SK-N-SH (cell line): ENCODE measurements around the gene ANKRD33B. TPM values are rescaled to one million over a fixed set of nuclear protein-coding genes. Genes with fewer than 3 reads are reported as not detected.
"Not testable (repeated sequence)": the region's sequence is repeated elsewhere in the genome, so short reads cannot be mapped to it uniquely, and the experiment has no call there.

Experiments
- CTCF ChIA-PET: fragments of 300-600, 350-600 bp; formaldehyde crosslinking; extraction: SDS; loops from one replicate; lab custom pipeline; 2021; lab: Yijun Ruan, JAX
- POLR2A ChIA-PET: fragments of 350-600 bp; sonication (Branson Sonifier 250); formaldehyde crosslinking; extraction: SDS; loops from one replicate; lab custom pipeline; 2020; ENCODE audit warnings: antibody characterized with exemption, inconsistent platforms; lab: Yijun Ruan, JAX
- DNase-seq: peaks from one replicate; pipeline ENCODE4 v3.0.0; 2012
- H2AFZ ChIP-seq: fragments of 200-600 bp; sonication (generic); 2 replicates; pipeline ENCODE4 v1.8.1; 2016; ENCODE audit warnings: antibody characterized with exemption, mild to moderate bottlenecking, low read depth
- H3F3A ChIP-seq: fragments of 200-600 bp; sonication (generic); replicated peaks from 2 replicates; pipeline ENCODE3; 2016; ENCODE audit warnings: antibody characterized with exemption, mild to moderate bottlenecking; ENCODE audit not compliant: insufficient read depth
- H3K27ac ChIP-seq, 2 experiments: fragments of 200-500 bp in 1 of 2; fragments of 200-600 bp in 1 of 2; sonication (Bioruptor generic) in 1 of 2; sonication (generic), shearing (Covaris generic) in 1 of 2; 2 replicates each; pipeline versions ENCODE4 v1.5.1 to v1.6.1; 2014 to 2016; ENCODE audit warnings: low read depth in 2 of 2, inconsistent platforms in 1 of 2, low read length in 1 of 2, mild to moderate bottlenecking in 1 of 2, mixed read lengths in 1 of 2
- H3K27me3 ChIP-seq: fragments of 200-600 bp; sonication (generic), shearing (Covaris generic); 2 replicates; pipeline ENCODE4 v1.6.1; 2016; ENCODE audit warnings: mixed run types; ENCODE audit not compliant: insufficient read depth
- H3K36me3 ChIP-seq, 2 experiments: fragments of 200-500 bp in 1 of 2; fragments of 200-600 bp in 1 of 2; sonication (Bioruptor generic) in 1 of 2; sonication (generic) in 1 of 2; replicated peaks in 1 of 2; 2 replicates each; pipeline versions ENCODE3 to v1.5.1; 2014 to 2016; ENCODE audit warnings: low read length in 1 of 2, mild to moderate bottlenecking in 1 of 2; ENCODE audit not compliant: insufficient read depth in 2 of 2, control insufficient read depth in 1 of 2
- H3K4me1 ChIP-seq, 2 experiments: fragments of 200-500 bp in 1 of 2; fragments of 200-600 bp in 1 of 2; sonication (Bioruptor generic) in 1 of 2; sonication (generic), shearing (Covaris generic) in 1 of 2; 2 replicates each; pipeline versions ENCODE4 v1.5.1 to v1.6.1; 2014 to 2016; ENCODE audit warnings: low read depth in 1 of 2, low read length in 1 of 2, mixed run types in 1 of 2; ENCODE audit not compliant: insufficient read depth in 2 of 2, control insufficient read depth in 1 of 2
- H3K4me2 ChIP-seq: fragments of 200-600 bp; sonication (generic), shearing (Covaris generic); 2 replicates; pipeline ENCODE4 v1.6.1; 2017; ENCODE audit warnings: mixed run types
- H3K4me3 ChIP-seq, 2 experiments: fragments of 200-500 bp in 1 of 2; fragments of 200-600 bp in 1 of 2; sonication (Bioruptor generic) in 1 of 2; sonication (generic), shearing (Covaris generic) in 1 of 2; 2 replicates each; pipeline versions ENCODE4 v1.5.1 to v1.8.1; 2014 to 2016; ENCODE audit warnings: low read depth in 2 of 2, inconsistent platforms in 1 of 2, low read length in 1 of 2, mild to moderate bottlenecking in 1 of 2, mixed read lengths in 1 of 2, moderate library complexity in 1 of 2
- H3K79me2 ChIP-seq: fragments of 200-600 bp; sonication (generic); 2 replicates; pipeline ENCODE4 v1.8.1; 2017; ENCODE audit warnings: mild to moderate bottlenecking; ENCODE audit not compliant: insufficient read depth
- H3K9ac ChIP-seq: fragments of 200-600 bp; sonication (generic); 2 replicates; pipeline ENCODE4 v1.6.1; 2017; ENCODE audit warnings: mixed run types
- H3K9me2 ChIP-seq: fragments of 200-600 bp; sonication (generic); 2 replicates; pipeline ENCODE4 v1.6.1; 2017; ENCODE audit warnings: mixed run types
- H3K9me3 ChIP-seq: fragments of 200-600 bp; sonication (generic); 2 replicates; pipeline ENCODE4 v1.6.1; 2017; ENCODE audit warnings: mixed run types, mild to moderate bottlenecking, moderate library complexity
- H4K20me1 ChIP-seq: fragments of 200-600 bp; sonication (generic); 2 replicates; pipeline ENCODE4 v1.6.1; 2017; ENCODE audit warnings: mild to moderate bottlenecking, mixed run types; ENCODE audit not compliant: insufficient read depth
- ELF1 ChIP-seq: IDR thresholded peaks from 2 replicates; pipeline ENCODE4 v1.4.0; 2012
- EP300 ChIP-seq, 2 experiments: IDR thresholded peaks; 2 replicates each; pipeline versions ENCODE4 v1.4.0 to v1.6.1; 2012; ENCODE audit warnings: borderline replicate concordance in 1 of 2, low read depth in 1 of 2, low read length in 1 of 2
- FOXM1 ChIP-seq: IDR thresholded peaks from 2 replicates; pipeline ENCODE4 v1.4.0; 2012; ENCODE audit warnings: low read depth, mild to moderate bottlenecking
- GATA2 ChIP-seq: sonication (generic); formaldehyde crosslinking; IDR thresholded peaks from 2 replicates; pipeline ENCODE4 v1.5.0; 2020; ENCODE audit warnings: mild to moderate bottlenecking, missing genetic modification reagents
- MEF2A ChIP-seq: IDR thresholded peaks from 2 replicates; pipeline ENCODE4 v1.4.0; 2012; ENCODE audit warnings: low read depth, borderline replicate concordance
- MXI1 ChIP-seq: IDR thresholded peaks from 2 replicates; pipeline ENCODE4 v1.6.1; 2012; ENCODE audit warnings: mild to moderate bottlenecking, low read depth, low read length, improper control_type of control experiment
- NRF1 ChIP-seq: IDR thresholded peaks from 2 replicates; pipeline ENCODE4 v1.6.1; 2012; ENCODE audit warnings: low read depth, mild to moderate bottlenecking, low read length
- POLR2AphosphoS5 ChIP-seq: IDR thresholded peaks from 2 replicates; pipeline ENCODE4 v1.6.1; 2012; ENCODE audit warnings: low read depth, low read length
- RCOR1 ChIP-seq: fragments of 150-350 bp; IDR thresholded peaks from 2 replicates; pipeline ENCODE4 v1.6.1; 2017; ENCODE audit warnings: antibody characterized with exemption, low read length
- SIN3A ChIP-seq: IDR thresholded peaks from 2 replicates; pipeline ENCODE4 v1.6.1; 2012; ENCODE audit warnings: low read depth, mild to moderate bottlenecking, low read length, moderate library complexity, borderline replicate concordance
- USF1 ChIP-seq: IDR thresholded peaks from 2 replicates; pipeline ENCODE4 v1.4.0; 2012; ENCODE audit warnings: low read depth, borderline replicate concordance
- WGBS: methylation state at CpG from one replicate; pipeline ENCODE4 v1.1.6; 2017; ENCODE audit warnings: low lambda C conversion rate; 5-methylcytosine and 5-hydroxymethylcytosine counted together
- polyA plus RNA-seq, 3 experiments: library from polyadenylated mRNA; depleted of rRNA; stranded (reverse); fragments of >200 nt; gene quantifications; 2 replicates each; pipeline ENCODE4 v1.2.3, GENCODE V29; 2012
- TF ChIP-seq, protein P1 (sequence below): IDR thresholded peaks from 2 replicates; pipeline ENCODE4; 2012
- TF ChIP-seq, protein P2 (sequence below): fragments of 150-350 bp; IDR thresholded peaks from 2 replicates; pipeline ENCODE4 v1.6.1; 2016; ENCODE audit warnings: mild to moderate bottlenecking, low read depth, low read length

ANKRD33B gene
- polyA plus RNA-seq, 1 of the 3 experiments (the other 2 are of a cell fraction), result 1.8 TPM

GRCh38 chr5:10630126-10630525, 66.3 kb downstream of the ANKRD33B start:
- H3K9me2 ChIP-seq, result no peaks in the 10 kb centered on the region

GRCh38 chr5:10630744-10631143, 66.9 kb downstream of the ANKRD33B start:
- H3K4me3 ChIP-seq, H3K4me2 ChIP-seq, H4K20me1 ChIP-seq, H3K9ac ChIP-seq, H3K27ac ChIP-seq, CTCF ChIA-PET, DNase-seq, H3K9me3 ChIP-seq, H3K9me2 ChIP-seq, H3F3A ChIP-seq, H3K36me3 ChIP-seq, H2AFZ ChIP-seq, POLR2A ChIA-PET, H3K27me3 ChIP-seq: not testable (repeated sequence)
- WGBS, result 74% methylated on average over 4 of the region's 4 CpGs
- peaks cover 11% of the 10 kb centered on the region; the same call in 1 of the 2 replicates for H3K79me2 ChIP-seq
- peaks cover 0 to 16% of the 10 kb centered on the region in 2 experiments; a peak in 2 of 4 replicates for H3K4me1 ChIP-seq

More at GRCh38 chr5:10630126-10630525, 66.3 kb downstream of the ANKRD33B start:
- peaks cover 11% of the 10 kb centered on the region; the same call in 1 of the 2 replicates for H3K79me2 ChIP-seq
- CTCF ChIA-PET, result interaction anchor here (1.2 to 11.8 kb wide), 4 partner anchors 53 to 347 kb away, joined by 4 to 265 read pairs (median 13); no protein-coding TSS in a partner anchor
- H3K4me3 ChIP-seq, result no peak overlapping the region
- TF ChIP-seq, protein P1, sequence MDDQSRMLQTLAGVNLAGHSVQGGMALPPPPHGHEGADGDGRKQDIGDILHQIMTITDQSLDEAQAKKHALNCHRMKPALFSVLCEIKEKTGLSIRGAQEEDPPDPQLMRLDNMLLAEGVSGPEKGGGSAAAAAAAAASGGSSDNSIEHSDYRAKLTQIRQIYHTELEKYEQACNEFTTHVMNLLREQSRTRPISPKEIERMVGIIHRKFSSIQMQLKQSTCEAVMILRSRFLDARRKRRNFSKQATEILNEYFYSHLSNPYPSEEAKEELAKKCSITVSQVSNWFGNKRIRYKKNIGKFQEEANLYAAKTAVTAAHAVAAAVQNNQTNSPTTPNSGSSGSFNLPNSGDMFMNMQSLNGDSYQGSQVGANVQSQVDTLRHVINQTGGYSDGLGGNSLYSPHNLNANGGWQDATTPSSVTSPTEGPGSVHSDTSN, result no peak
- TF ChIP-seq RCOR1, result no peak
- TF ChIP-seq POLR2AphosphoS5, result no peak
- no peak for TF ChIP-seq MEF2A
- TF ChIP-seq, protein P2, sequence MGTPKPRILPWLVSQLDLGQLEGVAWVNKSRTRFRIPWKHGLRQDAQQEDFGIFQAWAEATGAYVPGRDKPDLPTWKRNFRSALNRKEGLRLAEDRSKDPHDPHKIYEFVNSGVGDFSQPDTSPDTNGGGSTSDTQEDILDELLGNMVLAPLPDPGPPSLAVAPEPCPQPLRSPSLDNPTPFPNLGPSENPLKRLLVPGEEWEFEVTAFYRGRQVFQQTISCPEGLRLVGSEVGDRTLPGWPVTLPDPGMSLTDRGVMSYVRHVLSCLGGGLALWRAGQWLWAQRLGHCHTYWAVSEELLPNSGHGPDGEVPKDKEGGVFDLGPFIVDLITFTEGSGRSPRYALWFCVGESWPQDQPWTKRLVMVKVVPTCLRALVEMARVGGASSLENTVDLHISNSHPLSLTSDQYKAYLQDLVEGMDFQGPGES, result no peak
- no peak for TF ChIP-seq ELF1
- no peak for TF ChIP-seq MXI1
- no peak for TF ChIP-seq FOXM1
- H3K27me3 ChIP-seq, result no peaks in the 10 kb centered on the region
- no peak for DNase-seq
- peaks cover 6% of the 10 kb centered on the region for H3F3A ChIP-seq
- H3K9me3 ChIP-seq, result no peaks in the 10 kb centered on the region
- H3K4me1 ChIP-seq, result peaks cover 0 to 10% of the 10 kb centered on the region in 2 experiments; a peak in 2 of 4 replicates
- WGBS, result 95% methylated on average over 5 of the region's 5 CpGs
- H3K36me3 ChIP-seq, result no peaks in the 10 kb centered on the region
- H3K27ac ChIP-seq, result no peak overlapping the region
- no peak overlapping the region for H2AFZ ChIP-seq
- no peak overlapping the region for H3K9ac ChIP-seq
- POLR2A ChIA-PET, result no interaction called here
- H3K4me2 ChIP-seq, result no peak overlapping the region
- 0 out of 2 replicates have a peak, but pooled peaks cover 4% of the 10 kb centered on the region for H4K20me1 ChIP-seq

GRCh38 chr5:10631316-10631996, 67.6 kb downstream of the ANKRD33B start:
- CTCF ChIA-PET, result interaction anchor here (6.5 kb wide), 1 partner anchor 179 kb away, joined by 33 read pairs; no protein-coding TSS in a partner anchor

More at GRCh38 chr5:10631316-10631996, 67.6 kb downstream of the ANKRD33B start:
- H3F3A ChIP-seq, result peaks cover 6% of the 10 kb centered on the region
- no peaks in the 10 kb centered on the region for H3K27me3 ChIP-seq
- H3K9me3 ChIP-seq, result no peaks in the 10 kb centered on the region
- POLR2A ChIA-PET, result no interaction called here
- H3K9me2 ChIP-seq, result no peaks in the 10 kb centered on the region
- H3K9ac ChIP-seq, result no peak overlapping the region
- H3K36me3 ChIP-seq, result no peaks in the 10 kb centered on the region
- no peak overlapping the region for H3K4me3 ChIP-seq
- no peak overlapping the region for H3K4me2 ChIP-seq
- no peak overlapping the region for H3K27ac ChIP-seq
- DNase-seq, result no peak
- no peak overlapping the region for H2AFZ ChIP-seq
- peaks cover 11% of the 10 kb centered on the region; the same call in 1 of the 2 replicates for H3K79me2 ChIP-seq
- H4K20me1 ChIP-seq, result 0 out of 2 replicates have a peak, but pooled peaks cover 4% of the 10 kb centered on the region
- H3K4me1 ChIP-seq, result peaks cover 0 to 18% of the 10 kb centered on the region in 2 experiments; a peak in 2 of 4 replicates
- TF ChIP-seq GATA2 (CRISPR knock-in tag) (no peak), USF1 (no peak), EP300 (IDR thresholded peaks at IDR 0.05; ENCODE audit: borderline replicate concordance in 1 of 2, low read depth in 1 of 2, low read length in 1 of 2) (no peak), SIN3A (no peak), FOXM1 (no peak), NRF1 (no peak)
- 96% methylated on average over 18 of the region's 18 CpGs for WGBS
